Neuron (in vitro differentiated cells): ENCODE data around the gene DYSF.

ENCODE experiments used
- H2AFZ ChIP-seq: one replicate; pipeline ENCODE4 v1.6.1; 2013; ENCODE audit warnings: low read depth, mild to moderate bottlenecking, inconsistent platforms, low read length, moderate library complexity
- H3K27me3 ChIP-seq: one replicate; pipeline ENCODE4 v1.6.1; 2013; ENCODE audit warnings: low read length; ENCODE audit not compliant: insufficient read depth
- H3K36me3 ChIP-seq: one replicate; pipeline ENCODE4 v1.6.1; 2013; ENCODE audit warnings: low read length; ENCODE audit not compliant: insufficient read depth
- H3K4me1 ChIP-seq: one replicate; pipeline ENCODE4 v1.6.1; 2013; ENCODE audit warnings: low read length; ENCODE audit not compliant: insufficient read depth
- H3K4me3 ChIP-seq: 2 replicates; pipeline ENCODE4 v1.5.1; 2013; ENCODE audit warnings: mild to moderate bottlenecking, low read length, moderate library complexity
- H3K9me3 ChIP-seq: one replicate; pipeline ENCODE4 v1.6.1; 2013; ENCODE audit warnings: low read length

DYSF gene

GRCh38 chr2:71503837-71504236 lies 50.5 kb downstream of the DYSF start:
- H3K4me1 ChIP-seq = no peaks in the 10 kb centered on the region
- no peaks in the 10 kb centered on the region for H3K27me3 ChIP-seq
- H3K36me3 ChIP-seq = no peaks in the 10 kb centered on the region
- no peak overlapping the region for H3K4me3 ChIP-seq
- no peaks in the 10 kb centered on the region for H3K9me3 ChIP-seq
- H2AFZ ChIP-seq = no peak overlapping the region

GRCh38 chr2:71504611-71505010 lies 51.2 kb downstream of the DYSF start:
- H3K27me3 ChIP-seq = no peaks in the 10 kb centered on the region
- H3K36me3 ChIP-seq = no peaks in the 10 kb centered on the region
- no peak overlapping the region for H3K4me3 ChIP-seq
- no peak overlapping the region for H2AFZ ChIP-seq
- no peaks in the 10 kb centered on the region for H3K9me3 ChIP-seq
- no peaks in the 10 kb centered on the region for H3K4me1 ChIP-seq

- Histone ChIP-seq H3K36me3 (no peaks in the 10 kb centered on the region), H3K4me1 (no peaks in the 10 kb centered on the region), H3K9me3 (no peaks in the 10 kb centered on the region), H2AFZ (no peak overlapping the region), H3K27me3 (no peaks in the 10 kb centered on the region), H3K4me3 (no peak overlapping the region)
Measured at GRCh38 chr2:71505086-71505769, 51.9 kb downstream of the DYSF start.

GRCh38 chr2:71505770-71506140 lies 52.4 kb downstream of the DYSF start:
- no peaks in the 10 kb centered on the region for H3K9me3 ChIP-seq
- H2AFZ ChIP-seq = no peak overlapping the region
- no peaks in the 10 kb centered on the region for H3K27me3 ChIP-seq
- no peak overlapping the region for H3K4me3 ChIP-seq
- H3K36me3 ChIP-seq = no peaks in the 10 kb centered on the region
- no peaks in the 10 kb centered on the region for H3K4me1 ChIP-seq

GRCh38 chr2:71506222-71507153 lies 53.1 kb downstream of the DYSF start:
- Histone ChIP-seq H3K4me1 (no peaks in the 10 kb centered on the region), H3K36me3 (no peaks in the 10 kb centered on the region), H3K9me3 (no peaks in the 10 kb centered on the region), H2AFZ (no peak overlapping the region), H3K27me3 (no peaks in the 10 kb centered on the region), H3K4me3 (no peak overlapping the region)

- H3K4me1 ChIP-seq = no peaks in the 10 kb centered on the region
- H2AFZ ChIP-seq = no peak overlapping the region
- no peaks in the 10 kb centered on the region for H3K27me3 ChIP-seq
- H3K4me3 ChIP-seq = no peak overlapping the region
- H3K36me3 ChIP-seq = no peaks in the 10 kb centered on the region
- H3K9me3 ChIP-seq = no peaks in the 10 kb centered on the region
Measured at GRCh38 chr2:71507476-71507875, 54.1 kb downstream of the DYSF start.

- H3K9me3 ChIP-seq = no peaks in the 10 kb centered on the region
Measured at GRCh38 chr2:71510196-71510807, 56.9 kb downstream of the DYSF start.

GRCh38 chr2:71510938-71511337 lies 57.6 kb downstream of the DYSF start:
- Histone ChIP-seq H3K27me3 (no peaks in the 10 kb centered on the region), H3K9me3 (no peaks in the 10 kb centered on the region)

More at GRCh38 chr2:71510196-71510807, 56.9 kb downstream of the DYSF start:
- no peaks in the 10 kb centered on the region for H3K27me3 ChIP-seq
- no peak overlapping the region for H3K4me3 ChIP-seq
- H2AFZ ChIP-seq = no peak overlapping the region
- H3K4me1 ChIP-seq = no peaks in the 10 kb centered on the region
- no peaks in the 10 kb centered on the region for H3K36me3 ChIP-seq

GRCh38 chr2:71511776-71512175 lies 58.4 kb downstream of the DYSF start:
- no peaks in the 10 kb centered on the region for H3K27me3 ChIP-seq
- H3K9me3 ChIP-seq = no peaks in the 10 kb centered on the region
- no peaks in the 10 kb centered on the region for H3K4me1 ChIP-seq
- no peak overlapping the region for H3K4me3 ChIP-seq
- no peak overlapping the region for H2AFZ ChIP-seq
- H3K36me3 ChIP-seq = no peaks in the 10 kb centered on the region

More at GRCh38 chr2:71510938-71511337, 57.6 kb downstream of the DYSF start:
- Histone ChIP-seq H3K4me3 (no peak overlapping the region), H2AFZ (no peak overlapping the region), H3K4me1 (no peaks in the 10 kb centered on the region), H3K36me3 (no peaks in the 10 kb centered on the region)

GRCh38 chr2:71512386-71512785 lies 59.0 kb downstream of the DYSF start:
- Histone ChIP-seq H3K9me3 (no peaks in the 10 kb centered on the region), H3K4me1 (no peaks in the 10 kb centered on the region), H3K4me3 (no peak overlapping the region), H2AFZ (no peak overlapping the region), H3K27me3 (no peaks in the 10 kb centered on the region), H3K36me3 (no peaks in the 10 kb centered on the region)

- no peaks in the 10 kb centered on the region for H3K9me3 ChIP-seq
- H2AFZ ChIP-seq = no peak overlapping the region
- H3K36me3 ChIP-seq = no peaks in the 10 kb centered on the region
- no peaks in the 10 kb centered on the region for H3K27me3 ChIP-seq
- no peak overlapping the region for H3K4me3 ChIP-seq
- no peaks in the 10 kb centered on the region for H3K4me1 ChIP-seq
Measured at GRCh38 chr2:71513096-71513495, 59.7 kb downstream of the DYSF start.

GRCh38 chr2:71513721-71514120 lies 60.4 kb downstream of the DYSF start:
- Histone ChIP-seq H3K36me3 (no peaks in the 10 kb centered on the region), H3K4me3 (no peak overlapping the region), H2AFZ (no peak overlapping the region), H3K9me3 (no peaks in the 10 kb centered on the region), H3K27me3 (no peaks in the 10 kb centered on the region), H3K4me1 (no peaks in the 10 kb centered on the region)

GRCh38 chr2:71516253-71516888 lies 63.0 kb downstream of the DYSF start:
- no peaks in the 10 kb centered on the region for H3K4me1 ChIP-seq
- H2AFZ ChIP-seq = no peak overlapping the region
- H3K9me3 ChIP-seq = no peaks in the 10 kb centered on the region
- H3K36me3 ChIP-seq = no peaks in the 10 kb centered on the region
- H3K27me3 ChIP-seq = no peaks in the 10 kb centered on the region
- H3K4me3 ChIP-seq = no peak overlapping the region
